HepG2 (cell line): Measurements from ENCODE around the gene DUS2. TPM values are rescaled to one million over a fixed set of nuclear protein-coding genes. Genes with fewer than 3 reads are reported as not detected.
A peak's percentile ranks its signal among the peaks of the same experiment; 100 is the strongest.

Source experiments
- ELF4 ChIP-seq: sonication (generic); formaldehyde crosslinking; IDR thresholded peaks from 2 replicates; pipeline ENCODE4 v1.5.0; 2020; ENCODE audit warnings: missing genetic modification reagents, mild to moderate bottlenecking, moderate library complexity, borderline replicate concordance
- ETV6 ChIP-seq: sonication (generic); formaldehyde crosslinking; conservative IDR thresholded peaks from 2 replicates; pipeline ENCODE4 v1.4.0; 2020; ENCODE audit warnings: missing genetic modification reagents
- HDAC1 ChIP-seq: sonication (generic); formaldehyde crosslinking; IDR thresholded peaks from 2 replicates; pipeline ENCODE4 v1.5.1; 2020; ENCODE audit warnings: mild to moderate bottlenecking, missing genetic modification reagents
- MLXIP ChIP-seq: sonication (generic); formaldehyde crosslinking; IDR thresholded peaks from 2 replicates; pipeline ENCODE4 v1.9.0; 2021; ENCODE audit warnings: missing genetic modification reagents, borderline replicate concordance
- NPAS2 ChIP-seq: sonication (generic); formaldehyde crosslinking; IDR thresholded peaks from 2 replicates; pipeline ENCODE4 v1.8.0; 2022; ENCODE audit warnings: mild to moderate bottlenecking, missing genetic modification reagents, borderline replicate concordance
- RORA ChIP-seq: sonication (generic); formaldehyde crosslinking; IDR thresholded peaks from 2 replicates; pipeline ENCODE4 v1.5.0; 2020; ENCODE audit warnings: mild to moderate bottlenecking, missing genetic modification reagents, moderate library complexity
- SATB2 ChIP-seq: sonication (generic); formaldehyde crosslinking; IDR thresholded peaks from 2 replicates; pipeline ENCODE4 v1.5.0; 2020; ENCODE audit warnings: missing genetic modification reagents
- ZNF335 ChIP-seq: sonication (generic); formaldehyde crosslinking; IDR thresholded peaks from 2 replicates; pipeline ENCODE4 v1.4.0; 2020; ENCODE audit warnings: missing genetic modification reagents
- ZNF407 ChIP-seq: sonication (generic); formaldehyde crosslinking; IDR thresholded peaks from one replicate; pipeline ENCODE4 v1.5.1; 2020; ENCODE audit warnings: mild to moderate bottlenecking, missing genetic modification reagents; ENCODE audit errors: not compliant biosample characterization
- ZNF468 ChIP-seq: sonication (generic); formaldehyde crosslinking; IDR thresholded peaks from 2 replicates; pipeline ENCODE4 v1.8.0; 2022; ENCODE audit warnings: mild to moderate bottlenecking, moderate library complexity, missing genetic modification reagents
- ZNF543 ChIP-seq: sonication (generic); formaldehyde crosslinking; IDR thresholded peaks from 2 replicates; pipeline ENCODE4 v1.4.0; 2020; ENCODE audit warnings: mild to moderate bottlenecking, missing genetic modification reagents
- ZNF678 ChIP-seq: sonication (generic); formaldehyde crosslinking; IDR thresholded peaks from 2 replicates; pipeline ENCODE4 v1.4.0; 2020; ENCODE audit warnings: mild to moderate bottlenecking, missing genetic modification reagents
- ZNF710 ChIP-seq: sonication (generic); formaldehyde crosslinking; IDR thresholded peaks from 2 replicates; pipeline ENCODE4 v1.5.0; 2020; ENCODE audit warnings: mild to moderate bottlenecking, missing genetic modification reagents, borderline replicate concordance
- polyA plus RNA-seq, 8 experiments: library from polyadenylated mRNA; depleted of rRNA in 3 of 8; stranded (reverse) in 7 of 8; unstranded in 1 of 8; fragments of >200 nt; fragmentation: Illumina TruSeq in 4 of 8; extraction: Trizol in 4 of 8; gene quantifications; 2 replicates each; pipeline versions ENCODE4 v1.2.1 to v1.2.3, GENCODE V29; 2011 to 2016; ENCODE audit warnings: low read depth in 4 of 8, missing spikeins in 1 of 8, mixed read lengths in 1 of 8; ENCODE audit not compliant: insufficient read depth in 1 of 8
- total RNA-seq, 5 experiments: library from RNA; depleted of rRNA; stranded (reverse); fragments of >200 nt; fragmentation: Illumina TruSeq; extraction: Trizol; gene quantifications; 2 replicates each; pipeline ENCODE4 v1.2.3, GENCODE V29; 2016; ENCODE audit warnings: low read depth in 1 of 5

Gene DUS2
- total and polyA plus RNA-seq, 2 of the 13 experiments (the other 11 are each of a cell fraction or from before 2014, with no cell fraction given), result 17.8 to 25.1 TPM

- TF ChIP-seq SATB2 (CRISPR knock-in tag), result peak; percentile 88; the same call in 1 of the 2 replicates
- TF ChIP-seq ETV6 (CRISPR knock-in tag), result peak; percentile 82; the same call in 1 of the 2 replicates
- TF ChIP-seq NPAS2 (CRISPR knock-in tag), result no peak
- no peak; the same call in 1 of the 2 replicates for TF ChIP-seq ZNF335 (CRISPR knock-in tag)
- no peak for TF ChIP-seq ZNF710 (CRISPR knock-in tag)
- no peak; the same call in 1 of the 2 replicates for TF ChIP-seq ZNF678 (CRISPR knock-in tag)
- peak; percentile 62 for TF ChIP-seq MLXIP (CRISPR knock-in tag)
- peak; percentile 82 for TF ChIP-seq ELF4 (CRISPR knock-in tag)
- TF ChIP-seq ZNF543 (CRISPR knock-in tag), result peak; percentile 94
- TF ChIP-seq RORA, result no peak
- TF ChIP-seq ZNF407 (CRISPR knock-in tag), result peak; percentile 70
- TF ChIP-seq HDAC1 (CRISPR knock-in tag), result peak; percentile 92
- TF ChIP-seq ZNF468 (CRISPR knock-in tag), result peak; percentile 89; the same call in 1 of the 2 replicates
These were observed 61.6 kb downstream of the DUS2 start (continued) for GRCh38 chr16:68084504-68085258.
